ENCODE measurements around the gene ITGAD.

ITGAD gene

DNA sequence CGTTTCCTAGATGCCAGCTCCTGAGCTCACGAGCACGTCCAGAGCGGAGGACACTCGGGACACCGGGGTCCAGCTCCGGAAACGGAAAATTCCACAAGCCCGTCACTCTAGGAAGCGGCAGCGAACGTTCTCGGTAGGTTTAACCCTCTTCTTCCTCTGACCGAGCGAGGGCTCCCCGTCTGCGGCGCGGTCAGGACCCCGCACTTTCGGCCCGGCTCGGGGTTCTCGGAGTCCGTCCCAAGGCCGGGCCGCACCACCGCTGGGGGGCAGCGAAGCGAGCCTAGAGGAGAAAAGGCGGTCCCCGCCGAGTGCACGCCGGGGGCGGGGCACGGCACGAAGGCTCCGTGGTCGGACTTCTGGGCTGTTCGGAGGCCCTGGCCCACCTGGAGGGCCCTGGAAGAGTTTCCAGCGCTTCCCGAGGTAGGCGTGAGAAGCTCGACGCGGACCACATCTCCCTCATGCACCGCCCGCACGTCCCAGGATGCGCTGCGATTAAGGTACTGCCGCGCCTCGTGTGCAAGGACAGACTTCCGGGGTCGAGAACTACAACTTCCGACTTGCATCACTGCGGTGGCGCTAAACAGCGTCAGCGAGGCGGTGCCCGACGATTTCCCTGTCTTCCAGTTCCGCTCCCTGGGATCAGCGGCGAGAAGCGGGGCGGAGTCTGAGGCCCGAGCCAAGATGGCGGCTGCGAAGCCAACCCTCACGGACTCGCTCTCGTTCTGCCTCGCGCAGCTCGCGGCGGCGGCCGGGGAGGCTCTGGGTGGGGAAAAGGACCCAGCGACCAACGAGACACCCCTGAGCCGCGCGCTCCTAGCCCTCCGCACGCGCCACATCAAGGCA is 65.9 kb downstream of the ITGAD start, which contains the start of gene ARMC5 (continued):
- peak; percentile 32 for TF ChIP-seq SETDB1 (IDR thresholded peaks at IDR 0.05; ENCODE audit: insufficient read length, low read length)
- TF ChIP-seq ZNF701 (tag by site-specific recombination; IDR thresholded peaks at IDR 0.05) = no peak
- TF ChIP-seq, protein P1, sequence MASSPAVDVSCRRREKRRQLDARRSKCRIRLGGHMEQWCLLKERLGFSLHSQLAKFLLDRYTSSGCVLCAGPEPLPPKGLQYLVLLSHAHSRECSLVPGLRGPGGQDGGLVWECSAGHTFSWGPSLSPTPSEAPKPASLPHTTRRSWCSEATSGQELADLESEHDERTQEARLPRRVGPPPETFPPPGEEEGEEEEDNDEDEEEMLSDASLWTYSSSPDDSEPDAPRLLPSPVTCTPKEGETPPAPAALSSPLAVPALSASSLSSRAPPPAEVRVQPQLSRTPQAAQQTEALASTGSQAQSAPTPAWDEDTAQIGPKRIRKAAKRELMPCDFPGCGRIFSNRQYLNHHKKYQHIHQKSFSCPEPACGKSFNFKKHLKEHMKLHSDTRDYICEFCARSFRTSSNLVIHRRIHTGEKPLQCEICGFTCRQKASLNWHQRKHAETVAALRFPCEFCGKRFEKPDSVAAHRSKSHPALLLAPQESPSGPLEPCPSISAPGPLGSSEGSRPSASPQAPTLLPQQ (tag by site-specific recombination; IDR thresholded peaks at IDR 0.05) = peak; percentile 76
- peak; percentile 84 for TF ChIP-seq ZNF341 (tag by site-specific recombination; IDR thresholded peaks at IDR 0.05; ENCODE audit: low read depth)
- no peak for TF ChIP-seq ZNF664 (tag by site-specific recombination; IDR thresholded peaks at IDR 0.05)
- no peak for TF ChIP-seq OSR2 (tag by site-specific recombination; IDR thresholded peaks at IDR 0.05)
- no peak for TF ChIP-seq ZSCAN16 (tag by site-specific recombination; IDR thresholded peaks at IDR 0.05)
- TF ChIP-seq, protein P2, sequence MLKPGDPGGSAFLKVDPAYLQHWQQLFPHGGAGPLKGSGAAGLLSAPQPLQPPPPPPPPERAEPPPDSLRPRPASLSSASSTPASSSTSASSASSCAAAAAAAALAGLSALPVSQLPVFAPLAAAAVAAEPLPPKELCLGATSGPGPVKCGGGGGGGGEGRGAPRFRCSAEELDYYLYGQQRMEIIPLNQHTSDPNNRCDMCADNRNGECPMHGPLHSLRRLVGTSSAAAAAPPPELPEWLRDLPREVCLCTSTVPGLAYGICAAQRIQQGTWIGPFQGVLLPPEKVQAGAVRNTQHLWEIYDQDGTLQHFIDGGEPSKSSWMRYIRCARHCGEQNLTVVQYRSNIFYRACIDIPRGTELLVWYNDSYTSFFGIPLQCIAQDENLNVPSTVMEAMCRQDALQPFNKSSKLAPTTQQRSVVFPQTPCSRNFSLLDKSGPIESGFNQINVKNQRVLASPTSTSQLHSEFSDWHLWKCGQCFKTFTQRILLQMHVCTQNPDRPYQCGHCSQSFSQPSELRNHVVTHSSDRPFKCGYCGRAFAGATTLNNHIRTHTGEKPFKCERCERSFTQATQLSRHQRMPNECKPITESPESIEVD (tag by site-specific recombination; IDR thresholded peaks at IDR 0.05) = no peak
- peak; percentile 54 for TF ChIP-seq ZBTB8A (tag by site-specific recombination; IDR thresholded peaks at IDR 0.05)
- TF ChIP-seq HOXD13 (CRISPR knock-in tag; IDR thresholded peaks at IDR 0.05; ENCODE audit: borderline replicate concordance) = no peak
- no peak for TF ChIP-seq ZNF184 (tag by site-specific recombination; IDR thresholded peaks at IDR 0.05)
- TF ChIP-seq ZNF10 (tag by site-specific recombination; IDR thresholded peaks at IDR 0.05) = no peak
- peak; percentile 98 for TF ChIP-seq IKZF3 (tag by site-specific recombination; IDR thresholded peaks at IDR 0.05)
- no peak for TF ChIP-seq ZNF223 (tag by site-specific recombination; IDR thresholded peaks at IDR 0.05)
- peak; percentile 80; the same call in 1 of the 2 replicates for TF ChIP-seq ZBTB48 (tag by site-specific recombination; IDR thresholded peaks at IDR 0.05)
- no peak for TF ChIP-seq REPIN1 (tag by site-specific recombination; IDR thresholded peaks at IDR 0.05; ENCODE audit: low read depth)
- TF ChIP-seq ZNF521 (tag by site-specific recombination; IDR thresholded peaks at IDR 0.05) = no peak
- peak; percentile 42; the same call in 1 of the 2 replicates for TF ChIP-seq ZNF501 (tag by site-specific recombination; IDR thresholded peaks at IDR 0.05)
- TF ChIP-seq, protein P3, sequence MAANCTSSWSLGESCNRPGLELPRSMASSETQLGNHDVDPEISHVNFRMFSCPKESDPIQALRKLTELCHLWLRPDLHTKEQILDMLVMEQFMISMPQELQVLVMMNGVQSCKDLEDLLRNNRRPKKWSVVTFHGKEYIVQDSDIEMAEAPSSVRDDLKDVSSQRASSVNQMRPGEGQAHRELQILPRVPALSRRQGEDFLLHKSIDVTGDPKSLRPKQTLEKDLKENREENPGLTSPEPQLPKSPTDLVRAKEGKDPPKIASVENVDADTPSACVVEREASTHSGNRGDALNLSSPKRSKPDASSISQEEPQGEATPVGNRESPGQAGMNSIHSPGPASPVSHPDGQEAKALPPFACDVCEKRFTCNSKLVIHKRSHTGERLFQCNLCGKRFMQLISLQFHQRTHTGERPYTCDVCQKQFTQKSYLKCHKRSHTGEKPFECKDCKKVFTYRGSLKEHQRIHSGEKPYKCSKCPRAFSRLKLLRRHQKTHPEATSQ (tag by site-specific recombination; IDR thresholded peaks at IDR 0.05) = 0 out of 2 replicates have a peak, but pooled peaks have one; percentile 70
- no peak for TF ChIP-seq ZNF174 (tag by site-specific recombination; IDR thresholded peaks at IDR 0.05)
- peak; percentile 98 for TF ChIP-seq ZNF629 (tag by site-specific recombination; IDR thresholded peaks at IDR 0.05)
- no peak for TF ChIP-seq ZSCAN23 (tag by site-specific recombination; IDR thresholded peaks at IDR 0.05)
- no peak for TF ChIP-seq ZNF626 (tag by site-specific recombination; IDR thresholded peaks at IDR 0.05)
- no peak for TF ChIP-seq ZNF785 (tag by site-specific recombination; IDR thresholded peaks at IDR 0.05)
- TF ChIP-seq ZNF837 (tag by site-specific recombination; IDR thresholded peaks at IDR 0.05) = no peak
- TF ChIP-seq, protein P4, sequence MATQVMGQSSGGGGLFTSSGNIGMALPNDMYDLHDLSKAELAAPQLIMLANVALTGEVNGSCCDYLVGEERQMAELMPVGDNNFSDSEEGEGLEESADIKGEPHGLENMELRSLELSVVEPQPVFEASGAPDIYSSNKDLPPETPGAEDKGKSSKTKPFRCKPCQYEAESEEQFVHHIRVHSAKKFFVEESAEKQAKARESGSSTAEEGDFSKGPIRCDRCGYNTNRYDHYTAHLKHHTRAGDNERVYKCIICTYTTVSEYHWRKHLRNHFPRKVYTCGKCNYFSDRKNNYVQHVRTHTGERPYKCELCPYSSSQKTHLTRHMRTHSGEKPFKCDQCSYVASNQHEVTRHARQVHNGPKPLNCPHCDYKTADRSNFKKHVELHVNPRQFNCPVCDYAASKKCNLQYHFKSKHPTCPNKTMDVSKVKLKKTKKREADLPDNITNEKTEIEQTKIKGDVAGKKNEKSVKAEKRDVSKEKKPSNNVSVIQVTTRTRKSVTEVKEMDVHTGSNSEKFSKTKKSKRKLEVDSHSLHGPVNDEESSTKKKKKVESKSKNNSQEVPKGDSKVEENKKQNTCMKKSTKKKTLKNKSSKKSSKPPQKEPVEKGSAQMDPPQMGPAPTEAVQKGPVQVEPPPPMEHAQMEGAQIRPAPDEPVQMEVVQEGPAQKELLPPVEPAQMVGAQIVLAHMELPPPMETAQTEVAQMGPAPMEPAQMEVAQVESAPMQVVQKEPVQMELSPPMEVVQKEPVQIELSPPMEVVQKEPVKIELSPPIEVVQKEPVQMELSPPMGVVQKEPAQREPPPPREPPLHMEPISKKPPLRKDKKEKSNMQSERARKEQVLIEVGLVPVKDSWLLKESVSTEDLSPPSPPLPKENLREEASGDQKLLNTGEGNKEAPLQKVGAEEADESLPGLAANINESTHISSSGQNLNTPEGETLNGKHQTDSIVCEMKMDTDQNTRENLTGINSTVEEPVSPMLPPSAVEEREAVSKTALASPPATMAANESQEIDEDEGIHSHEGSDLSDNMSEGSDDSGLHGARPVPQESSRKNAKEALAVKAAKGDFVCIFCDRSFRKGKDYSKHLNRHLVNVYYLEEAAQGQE (tag by site-specific recombination; IDR thresholded peaks at IDR 0.05) = no peak
- TF ChIP-seq ZNF76 (tag by site-specific recombination; IDR thresholded peaks at IDR 0.05; ENCODE audit: borderline replicate concordance, low read depth) = peak; percentile 99
- TF ChIP-seq, protein P5, sequence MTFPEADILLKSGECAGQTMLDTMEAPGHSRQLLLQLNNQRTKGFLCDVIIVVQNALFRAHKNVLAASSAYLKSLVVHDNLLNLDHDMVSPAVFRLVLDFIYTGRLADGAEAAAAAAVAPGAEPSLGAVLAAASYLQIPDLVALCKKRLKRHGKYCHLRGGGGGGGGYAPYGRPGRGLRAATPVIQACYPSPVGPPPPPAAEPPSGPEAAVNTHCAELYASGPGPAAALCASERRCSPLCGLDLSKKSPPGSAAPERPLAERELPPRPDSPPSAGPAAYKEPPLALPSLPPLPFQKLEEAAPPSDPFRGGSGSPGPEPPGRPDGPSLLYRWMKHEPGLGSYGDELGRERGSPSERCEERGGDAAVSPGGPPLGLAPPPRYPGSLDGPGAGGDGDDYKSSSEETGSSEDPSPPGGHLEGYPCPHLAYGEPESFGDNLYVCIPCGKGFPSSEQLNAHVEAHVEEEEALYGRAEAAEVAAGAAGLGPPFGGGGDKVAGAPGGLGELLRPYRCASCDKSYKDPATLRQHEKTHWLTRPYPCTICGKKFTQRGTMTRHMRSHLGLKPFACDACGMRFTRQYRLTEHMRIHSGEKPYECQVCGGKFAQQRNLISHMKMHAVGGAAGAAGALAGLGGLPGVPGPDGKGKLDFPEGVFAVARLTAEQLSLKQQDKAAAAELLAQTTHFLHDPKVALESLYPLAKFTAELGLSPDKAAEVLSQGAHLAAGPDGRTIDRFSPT (tag by site-specific recombination; IDR thresholded peaks at IDR 0.05) = no peak
- TF ChIP-seq, protein P6, sequence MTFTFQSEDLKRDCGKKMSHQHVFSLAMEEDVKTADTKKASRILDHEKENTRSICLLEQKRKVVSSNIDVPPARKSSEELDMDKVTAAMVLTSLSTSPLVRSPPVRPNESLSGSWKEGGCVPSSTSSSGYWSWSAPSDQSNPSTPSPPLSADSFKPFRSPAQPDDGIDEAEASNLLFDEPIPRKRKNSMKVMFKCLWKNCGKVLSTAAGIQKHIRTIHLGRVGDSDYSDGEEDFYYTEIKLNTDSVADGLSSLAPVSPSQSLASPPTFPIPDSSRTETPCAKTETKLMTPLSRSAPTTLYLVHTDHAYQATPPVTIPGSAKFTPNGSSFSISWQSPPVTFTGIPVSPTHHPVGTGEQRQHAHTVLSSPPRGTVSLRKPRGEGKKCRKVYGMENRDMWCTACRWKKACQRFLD (tag by site-specific recombination; IDR thresholded peaks at IDR 0.05) = no peak
